GM12801 (cell line): Measurements from ENCODE around the gene SEMA5A.

ENCODE experiments used
- TF ChIP-seq, protein P1 (sequence below): IDR thresholded peaks from one replicate; pipeline ENCODE4 v1.5.1; 2011; ENCODE audit warnings: control low read depth; ENCODE audit not compliant: insufficient read length; ENCODE audit errors: extremely low read depth

Gene SEMA5A

GRCh38 chr5:9196403-9197227, 349.3 kb downstream of the SEMA5A start:
- TF ChIP-seq, protein P1, sequence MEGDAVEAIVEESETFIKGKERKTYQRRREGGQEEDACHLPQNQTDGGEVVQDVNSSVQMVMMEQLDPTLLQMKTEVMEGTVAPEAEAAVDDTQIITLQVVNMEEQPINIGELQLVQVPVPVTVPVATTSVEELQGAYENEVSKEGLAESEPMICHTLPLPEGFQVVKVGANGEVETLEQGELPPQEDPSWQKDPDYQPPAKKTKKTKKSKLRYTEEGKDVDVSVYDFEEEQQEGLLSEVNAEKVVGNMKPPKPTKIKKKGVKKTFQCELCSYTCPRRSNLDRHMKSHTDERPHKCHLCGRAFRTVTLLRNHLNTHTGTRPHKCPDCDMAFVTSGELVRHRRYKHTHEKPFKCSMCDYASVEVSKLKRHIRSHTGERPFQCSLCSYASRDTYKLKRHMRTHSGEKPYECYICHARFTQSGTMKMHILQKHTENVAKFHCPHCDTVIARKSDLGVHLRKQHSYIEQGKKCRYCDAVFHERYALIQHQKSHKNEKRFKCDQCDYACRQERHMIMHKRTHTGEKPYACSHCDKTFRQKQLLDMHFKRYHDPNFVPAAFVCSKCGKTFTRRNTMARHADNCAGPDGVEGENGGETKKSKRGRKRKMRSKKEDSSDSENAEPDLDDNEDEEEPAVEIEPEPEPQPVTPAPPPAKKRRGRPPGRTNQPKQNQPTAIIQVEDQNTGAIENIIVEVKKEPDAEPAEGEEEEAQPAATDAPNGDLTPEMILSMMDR: no peak

GRCh38 chr5:9194509-9194908, 351.4 kb downstream of the SEMA5A start:
- TF ChIP-seq, protein P1: no peak

DNA sequence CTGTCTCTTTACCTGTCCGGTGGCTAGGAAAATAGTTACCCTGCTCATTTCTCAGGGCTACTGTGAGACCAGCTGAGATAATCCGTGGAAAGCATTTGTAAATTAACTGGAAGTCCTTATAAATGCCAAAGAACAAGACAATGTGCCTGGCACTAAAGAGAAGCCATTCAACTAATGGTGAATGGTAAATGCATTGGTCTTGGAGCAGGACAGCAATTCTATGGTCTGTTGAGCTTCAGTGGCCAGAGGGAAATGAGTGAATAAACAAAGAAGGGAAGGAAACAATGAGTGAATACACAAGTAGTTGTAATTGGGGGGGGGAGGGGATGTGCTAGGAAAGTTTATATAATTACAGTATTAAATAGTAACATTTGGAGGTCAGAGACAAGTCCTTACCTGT, 353.6 kb downstream of the SEMA5A start:
- TF ChIP-seq, protein P1: no peak

- TF ChIP-seq, protein P1: no peak
These were observed 356.2 kb downstream of the SEMA5A start for GRCh38 chr5:9189681-9190080.

- TF ChIP-seq, protein P1: no peak
These were observed 356.9 kb downstream of the SEMA5A start for GRCh38 chr5:9188956-9189355.

GRCh38 chr5:9188131-9188530, 357.7 kb downstream of the SEMA5A start:
- TF ChIP-seq, protein P1: no peak

DNA sequence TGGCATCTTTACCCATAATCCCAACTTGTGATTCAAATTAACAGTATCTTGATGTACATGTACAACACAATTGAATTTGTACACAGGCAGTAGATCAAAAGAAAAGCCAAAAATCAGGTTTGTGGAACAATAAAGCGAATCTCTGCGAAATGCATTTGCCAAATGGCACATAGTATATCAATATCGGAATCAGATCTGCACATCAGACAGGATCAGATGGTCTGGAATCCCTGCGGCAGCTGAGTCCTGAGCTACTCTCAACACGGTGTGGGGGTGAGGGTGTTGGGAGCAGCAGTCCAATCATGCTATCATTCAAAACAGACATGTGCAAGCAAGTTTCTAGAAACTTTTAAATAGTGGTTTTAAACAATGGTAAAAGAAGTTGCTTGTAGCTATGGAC, 358.3 kb downstream of the SEMA5A start:
- TF ChIP-seq, protein P1: no peak

DNA sequence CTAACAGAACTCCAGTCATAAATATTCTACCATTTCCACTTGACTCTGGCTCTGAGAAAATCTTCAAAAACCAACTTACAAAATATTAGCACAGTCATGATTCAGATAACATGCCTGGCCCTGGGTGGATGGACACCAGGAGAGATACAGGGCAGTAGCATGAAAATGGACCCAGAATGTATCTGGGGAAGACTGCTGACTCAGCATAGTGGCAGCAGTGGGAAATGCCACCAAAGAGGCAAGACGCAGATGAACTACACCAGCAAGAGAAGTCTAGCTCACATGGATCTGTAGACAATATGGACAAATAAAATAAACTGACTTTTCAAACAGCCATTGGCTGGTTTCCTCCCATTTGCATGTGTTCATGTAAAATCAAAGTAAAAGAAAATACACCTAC, 359.8 kb downstream of the SEMA5A start:
- TF ChIP-seq, protein P1: no peak
